ENCODE data around the gene DCAF12. TPM values are rescaled to one million over a fixed set of nuclear protein-coding genes. Genes with fewer than 3 reads are reported as not detected.

DCAF12 gene
- total RNA-seq = 10 to 100 TPM; 17.0 to 24.8 (median 21.5) TPM

GRCh38 chr9:34126207-34127034 is at the start of gene DCAF12:
DCAF12 (minus strand) TSS chr9:34126698; CDS start chr9:34126431, 267 bp downstream.
- no peaks in the 10 kb centered on the region for H3K27me3 ChIP-seq
- TF ChIP-seq CTCF (IDR thresholded peaks at IDR 0.05) (peak in 2 of 6 experiments; percentile 4 to 21), POLR2A (IDR thresholded peaks at IDR 0.05) (peak; percentile 49 to 66)
- no peaks in the 10 kb centered on the region for H3K9me3 ChIP-seq
- H3K4me1 ChIP-seq = peaks cover 3 to 36% (median 21%) of the 10 kb centered on the region in 4 donors
- peaks cover 0 to 10% (median 0%) of the 10 kb centered on the region in 3 donors for H3K36me3 ChIP-seq
- H3K4me3 ChIP-seq = peak within 1 kb of the TSS; percentile 51 to 93 (median 63)
- H3K27ac ChIP-seq = peak within 1 kb of the TSS; percentile 70 to 93 (median 82)
- peak; percentile 74 to 94 (median 94) for DNase-seq

- Histone ChIP-seq H3K27me3 (no peaks in the 10 kb centered on the region), H3K4me1 (peaks cover 0 to 13% (median 2%) of the 10 kb centered on the region in 4 donors), H3K4me3 (no peak overlapping the region), H3K9me3 (no peaks in the 10 kb centered on the region), H3K36me3 (no peaks in the 10 kb centered on the region), H3K27ac (no peak overlapping the region)
- DNase-seq = no peak
- TF ChIP-seq CTCF (IDR thresholded peaks at IDR 0.05) = no peak
- no peak for TF ChIP-seq POLR2A (IDR thresholded peaks at IDR 0.05)
Measured at GRCh38 chr9:34176089-34176488, 49.6 kb upstream of the DCAF12 start.

DNA sequence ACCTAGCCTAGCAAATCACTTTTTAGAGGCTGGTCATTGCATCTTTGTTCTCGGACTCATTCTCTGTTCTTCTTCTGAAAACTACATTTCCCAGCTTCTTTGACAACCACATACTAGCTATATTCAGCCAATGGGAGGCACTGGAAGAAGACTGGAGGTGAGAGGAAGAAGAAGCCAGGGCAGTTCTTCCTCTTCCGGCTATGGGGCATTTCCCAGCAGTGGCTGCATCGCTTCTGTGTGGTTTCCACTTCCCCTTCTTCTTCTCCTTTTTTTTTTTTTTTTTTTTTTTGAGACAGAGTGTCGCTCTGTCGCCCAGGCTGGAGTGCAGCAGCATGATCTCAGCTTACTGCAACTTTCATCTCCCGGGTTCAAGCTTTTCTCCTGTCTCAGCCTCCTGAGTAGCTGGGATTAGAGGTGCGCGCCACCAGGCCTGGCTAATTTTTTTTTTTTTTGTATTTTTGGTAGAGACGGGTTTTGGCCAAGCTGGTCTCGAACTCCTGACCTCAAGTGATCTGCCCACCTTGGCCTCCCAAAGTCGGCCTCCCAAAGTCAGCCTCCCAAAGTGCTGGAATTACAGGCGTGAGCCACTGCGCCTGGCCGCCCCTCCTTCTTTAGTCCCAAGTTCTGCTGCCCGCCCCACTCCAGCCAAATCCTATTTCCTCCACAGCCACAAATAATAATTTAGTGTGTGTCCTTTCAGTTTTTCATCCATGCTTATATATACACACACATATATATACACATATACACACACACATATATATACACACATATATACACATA is 45.4 kb upstream of the DCAF12 start:
- H3K4me1 ChIP-seq = peaks cover 0 to 3% (median 0%) of the 10 kb centered on the region in 4 donors
- no peak overlapping the region for H3K4me3 ChIP-seq
- no peaks in the 10 kb centered on the region for H3K27me3 ChIP-seq
- TF ChIP-seq POLR2A (IDR thresholded peaks at IDR 0.05) = no peak
- no peak for TF ChIP-seq CTCF (IDR thresholded peaks at IDR 0.05)
- peak in 2 of 3 donors; percentile 62 to 81 for DNase-seq
- no peaks in the 10 kb centered on the region for H3K36me3 ChIP-seq
- no peak overlapping the region for H3K27ac ChIP-seq
- H3K9me3 ChIP-seq = no peaks in the 10 kb centered on the region

GRCh38 chr9:34170237-34170991 is 43.9 kb upstream of the DCAF12 start:
- DNase-seq = no peak
- H3K4me3 ChIP-seq = no peak overlapping the region
- no peaks in the 10 kb centered on the region for H3K27me3 ChIP-seq
- H3K27ac ChIP-seq = peak overlapping the region in 2 of 4 donors; percentile 1 to 45
- no peaks in the 10 kb centered on the region for H3K36me3 ChIP-seq
- H3K4me1 ChIP-seq = peaks cover 0 to 3% (median 0%) of the 10 kb centered on the region in 4 donors
- H3K9me3 ChIP-seq = no peaks in the 10 kb centered on the region
- peak in 2 of 6 experiments; percentile 17 to 22 for TF ChIP-seq CTCF (IDR thresholded peaks at IDR 0.05)
- no peak for TF ChIP-seq POLR2A (IDR thresholded peaks at IDR 0.05)

GRCh38 chr9:34169125-34169524 is 42.6 kb upstream of the DCAF12 start:
- Histone ChIP-seq H3K4me1 (peaks cover 0 to 3% (median 0%) of the 10 kb centered on the region in 4 donors), H3K9me3 (no peaks in the 10 kb centered on the region), H3K27ac (no peak overlapping the region), H3K36me3 (no peaks in the 10 kb centered on the region), H3K4me3 (no peak overlapping the region), H3K27me3 (no peaks in the 10 kb centered on the region)
- peak in 1 of 3 donors; percentile 34 for DNase-seq
- TF ChIP-seq POLR2A (IDR thresholded peaks at IDR 0.05) (no peak), CTCF (IDR thresholded peaks at IDR 0.05) (no peak)

Measured in Peyer's patch (tissue), 4 donors.